Measurements from ENCODE around the gene TMEM239.

Gene TMEM239

DNA sequence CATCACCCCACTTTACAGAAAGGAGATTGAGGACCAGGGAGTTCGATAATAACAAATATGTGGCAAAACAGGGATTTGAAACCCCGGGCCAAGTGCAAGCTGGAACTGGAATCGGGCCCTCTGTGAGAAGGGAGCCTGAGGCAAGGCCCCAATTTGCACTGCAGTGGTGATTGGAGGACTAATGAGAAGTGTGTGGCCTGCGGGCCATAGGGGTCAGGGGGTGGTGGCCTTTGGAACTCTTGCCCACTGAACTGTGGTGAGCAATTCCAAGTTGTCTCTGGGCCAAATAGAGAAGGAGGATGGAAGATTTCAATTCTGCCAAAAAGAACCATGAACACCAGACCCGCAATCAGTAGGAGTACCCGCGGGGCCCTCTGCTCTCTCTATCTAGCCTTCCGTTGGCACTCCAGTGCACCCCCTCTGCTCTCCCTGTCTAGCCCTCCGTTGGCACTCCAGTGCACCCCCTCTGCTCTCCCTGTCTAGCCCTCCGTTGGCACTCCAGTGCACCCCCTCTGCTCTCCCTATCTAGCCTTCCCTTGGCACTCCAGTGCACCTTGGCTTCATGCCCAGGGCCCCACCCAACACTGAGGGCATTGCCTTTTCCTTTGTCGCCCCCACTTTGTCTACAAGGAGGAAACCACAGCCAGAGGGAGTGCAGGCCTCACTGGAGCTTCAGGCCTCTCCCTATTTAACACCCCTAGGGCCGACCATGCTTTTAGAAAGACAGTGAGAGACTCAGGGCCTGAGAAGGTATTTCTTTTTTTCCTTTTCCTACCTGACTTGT, 51.1 kb downstream of the TMEM239 start:
- TF ChIP-seq, protein P1, sequence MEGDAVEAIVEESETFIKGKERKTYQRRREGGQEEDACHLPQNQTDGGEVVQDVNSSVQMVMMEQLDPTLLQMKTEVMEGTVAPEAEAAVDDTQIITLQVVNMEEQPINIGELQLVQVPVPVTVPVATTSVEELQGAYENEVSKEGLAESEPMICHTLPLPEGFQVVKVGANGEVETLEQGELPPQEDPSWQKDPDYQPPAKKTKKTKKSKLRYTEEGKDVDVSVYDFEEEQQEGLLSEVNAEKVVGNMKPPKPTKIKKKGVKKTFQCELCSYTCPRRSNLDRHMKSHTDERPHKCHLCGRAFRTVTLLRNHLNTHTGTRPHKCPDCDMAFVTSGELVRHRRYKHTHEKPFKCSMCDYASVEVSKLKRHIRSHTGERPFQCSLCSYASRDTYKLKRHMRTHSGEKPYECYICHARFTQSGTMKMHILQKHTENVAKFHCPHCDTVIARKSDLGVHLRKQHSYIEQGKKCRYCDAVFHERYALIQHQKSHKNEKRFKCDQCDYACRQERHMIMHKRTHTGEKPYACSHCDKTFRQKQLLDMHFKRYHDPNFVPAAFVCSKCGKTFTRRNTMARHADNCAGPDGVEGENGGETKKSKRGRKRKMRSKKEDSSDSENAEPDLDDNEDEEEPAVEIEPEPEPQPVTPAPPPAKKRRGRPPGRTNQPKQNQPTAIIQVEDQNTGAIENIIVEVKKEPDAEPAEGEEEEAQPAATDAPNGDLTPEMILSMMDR (IDR thresholded peaks at IDR 0.05; ENCODE audit: borderline replicate concordance, insufficient read depth, low read depth, low read length), result no peak
- no peak overlapping the region for H3K4me3 ChIP-seq (ENCODE audit: low read depth, low read length)
